ENCODE results near the gene CLASP1.
"Not testable (repeated sequence)": the region's sequence is repeated elsewhere in the genome, so short reads cannot be mapped to it uniquely, and the experiment has no call there.

CLASP1 gene

GRCh38 chr2:121374412-121375075, 274.7 kb downstream of the CLASP1 start:
- not testable (repeated sequence) for DNase-seq (ENCODE audit: low spot score)

GRCh38 chr2:121372721-121373353, 276.4 kb downstream of the CLASP1 start:
- no peak for DNase-seq (ENCODE audit: low spot score)

- DNase-seq (ENCODE audit: low spot score), result no peak
Observed at GRCh38 chr2:121372082-121372481, 277.2 kb downstream of the CLASP1 start.

- no peak for DNase-seq (ENCODE audit: low spot score)
Observed at GRCh38 chr2:121368836-121369235, 280.4 kb downstream of the CLASP1 start.

- DNase-seq (ENCODE audit: low spot score), result no peak
Observed at GRCh38 chr2:121368155-121368554, 281.1 kb downstream of the CLASP1 start.

GRCh38 chr2:121367246-121367900, 281.9 kb downstream of the CLASP1 start:
- no peak for DNase-seq (ENCODE audit: low spot score)

GRCh38 chr2:121366040-121366439, 283.2 kb downstream of the CLASP1 start:
- DNase-seq (ENCODE audit: low spot score), result no peak

- DNase-seq (ENCODE audit: low spot score), result no peak
Observed at GRCh38 chr2:121365061-121365460, 284.2 kb downstream of the CLASP1 start.

- DNase-seq (ENCODE audit: low spot score), result no peak
Observed at GRCh38 chr2:121363632-121364420, 285.4 kb downstream of the CLASP1 start.

GRCh38 chr2:121362774-121363173, 286.5 kb downstream of the CLASP1 start:
- DNase-seq (ENCODE audit: low spot score), result no peak

- no peak for DNase-seq (ENCODE audit: low spot score)
Observed at GRCh38 chr2:121362226-121362625, 287.0 kb downstream of the CLASP1 start.

GRCh38 chr2:121360566-121361300, 288.5 kb downstream of the CLASP1 start:
- DNase-seq (ENCODE audit: low spot score), result no peak

GRCh38 chr2:121359716-121360565, 289.3 kb downstream of the CLASP1 start:
- no peak for DNase-seq (ENCODE audit: low spot score)

- DNase-seq (ENCODE audit: low spot score), result no peak
Observed at GRCh38 chr2:121359170-121359569, 290.1 kb downstream of the CLASP1 start.

- no peak for DNase-seq (ENCODE audit: low spot score)
Observed at GRCh38 chr2:121358291-121358690, 291.0 kb downstream of the CLASP1 start.

GRCh38 chr2:121356058-121356640, 293.1 kb downstream of the CLASP1 start:
- DNase-seq (ENCODE audit: low spot score), result peak; percentile 53

- no peak for DNase-seq (ENCODE audit: low spot score)
Observed at GRCh38 chr2:121355488-121355887, 293.8 kb downstream of the CLASP1 start.

- DNase-seq (ENCODE audit: low spot score), result no peak
Observed at GRCh38 chr2:121351521-121352318, 297.5 kb downstream of the CLASP1 start.

GRCh38 chr2:121350890-121351289, 298.4 kb downstream of the CLASP1 start:
- no peak for DNase-seq (ENCODE audit: low spot score)

Measured in SK-N-DZ (cell line).